SHP77 treated with DMSO at 0.1 percent for 48 hours (cell line): ENCODE results near the gene PTPRQ.
"Not testable (repeated sequence)": the region's sequence is repeated elsewhere in the genome, so short reads cannot be mapped to it uniquely, and the experiment has no call there.

Experiments used
- DNase-seq: peaks from one replicate; lab custom pipeline; 2025; lab: John Stamatoyannopoulos, UW

The PTPRQ gene

GRCh38 chr12:80472911-80473500 lies 29.0 kb downstream of the PTPRQ start:
- DNase-seq = peak; percentile 43

- DNase-seq = not testable (repeated sequence)
Measured at GRCh38 chr12:80477521-80478145, 33.6 kb downstream of the PTPRQ start.

- no peak for DNase-seq
Measured at GRCh38 chr12:80484746-80485145, 40.7 kb downstream of the PTPRQ start.

GRCh38 chr12:80485222-80485987 lies 41.4 kb downstream of the PTPRQ start:
- DNase-seq = no peak

GRCh38 chr12:80490329-80490728 lies 46.3 kb downstream of the PTPRQ start:
- no peak for DNase-seq

- no peak for DNase-seq
Measured at GRCh38 chr12:80491166-80491565, 47.1 kb downstream of the PTPRQ start.

- no peak for DNase-seq
Measured at GRCh38 chr12:80493466-80493865, 49.4 kb downstream of the PTPRQ start.

- no peak for DNase-seq
Measured at GRCh38 chr12:80494836-80495235, 50.8 kb downstream of the PTPRQ start.

- no peak for DNase-seq
Measured at GRCh38 chr12:80498059-80498728, 54.2 kb downstream of the PTPRQ start.

- DNase-seq = no peak
Measured at GRCh38 chr12:80504389-80505163, 60.5 kb downstream of the PTPRQ start.

GRCh38 chr12:80509781-80510556 lies 65.9 kb downstream of the PTPRQ start:
- DNase-seq = no peak

GRCh38 chr12:80512781-80513180 lies 68.7 kb downstream of the PTPRQ start:
- no peak for DNase-seq

- no peak for DNase-seq
Measured at GRCh38 chr12:80513211-80513610, 69.2 kb downstream of the PTPRQ start.

GRCh38 chr12:80517655-80518054 lies 73.6 kb downstream of the PTPRQ start:
- no peak for DNase-seq

- DNase-seq = no peak
Measured at GRCh38 chr12:80531646-80532045, 87.6 kb downstream of the PTPRQ start.

- DNase-seq = no peak
Measured at GRCh38 chr12:80539029-80539428, 95.0 kb downstream of the PTPRQ start.

- DNase-seq = no peak
Measured at GRCh38 chr12:80549298-80549697, 105.3 kb downstream of the PTPRQ start.

GRCh38 chr12:80551897-80552296 lies 107.9 kb downstream of the PTPRQ start:
- no peak for DNase-seq

GRCh38 chr12:80553316-80553715 lies 109.3 kb downstream of the PTPRQ start:
- no peak for DNase-seq

- DNase-seq = no peak
Measured at GRCh38 chr12:80556566-80556965, 112.5 kb downstream of the PTPRQ start.

- no peak for DNase-seq
Measured at GRCh38 chr12:80559766-80560165, 115.7 kb downstream of the PTPRQ start.
